Measurements from ENCODE around the gene BMAL2.

Gene BMAL2

GRCh38 chr12:27336282-27336653 lies 3.6 kb downstream of the BMAL2 start:
- Histone ChIP-seq H3K4me1 (peaks cover 0 to 32% (median 11%) of the 10 kb centered on the region in 4 donors), H3K27me3 (no peaks in the 10 kb centered on the region), H3K4me3 (no peak overlapping the region), H3K9me3 (no peaks in the 10 kb centered on the region), H3K27ac (no peak overlapping the region), H3K36me3 (no peaks in the 10 kb centered on the region)
- intact Hi-C loops (cut with DNase I; ENCODE audit: low total_unique reads) = no loop called here
- no peak for DNase-seq
- TF ChIP-seq, protein P1, sequence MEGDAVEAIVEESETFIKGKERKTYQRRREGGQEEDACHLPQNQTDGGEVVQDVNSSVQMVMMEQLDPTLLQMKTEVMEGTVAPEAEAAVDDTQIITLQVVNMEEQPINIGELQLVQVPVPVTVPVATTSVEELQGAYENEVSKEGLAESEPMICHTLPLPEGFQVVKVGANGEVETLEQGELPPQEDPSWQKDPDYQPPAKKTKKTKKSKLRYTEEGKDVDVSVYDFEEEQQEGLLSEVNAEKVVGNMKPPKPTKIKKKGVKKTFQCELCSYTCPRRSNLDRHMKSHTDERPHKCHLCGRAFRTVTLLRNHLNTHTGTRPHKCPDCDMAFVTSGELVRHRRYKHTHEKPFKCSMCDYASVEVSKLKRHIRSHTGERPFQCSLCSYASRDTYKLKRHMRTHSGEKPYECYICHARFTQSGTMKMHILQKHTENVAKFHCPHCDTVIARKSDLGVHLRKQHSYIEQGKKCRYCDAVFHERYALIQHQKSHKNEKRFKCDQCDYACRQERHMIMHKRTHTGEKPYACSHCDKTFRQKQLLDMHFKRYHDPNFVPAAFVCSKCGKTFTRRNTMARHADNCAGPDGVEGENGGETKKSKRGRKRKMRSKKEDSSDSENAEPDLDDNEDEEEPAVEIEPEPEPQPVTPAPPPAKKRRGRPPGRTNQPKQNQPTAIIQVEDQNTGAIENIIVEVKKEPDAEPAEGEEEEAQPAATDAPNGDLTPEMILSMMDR (IDR thresholded peaks at IDR 0.05) = no peak

- Histone ChIP-seq H3K27ac (no peak overlapping the region), H3K36me3 (no peaks in the 10 kb centered on the region), H3K27me3 (no peaks in the 10 kb centered on the region), H3K4me1 (peaks cover 0 to 22% (median 2%) of the 10 kb centered on the region in 4 donors), H3K4me3 (no peak overlapping the region), H3K9me3 (no peaks in the 10 kb centered on the region)
- TF ChIP-seq, protein P1 (IDR thresholded peaks at IDR 0.05) = no peak
- intact Hi-C loops (cut with DNase I; ENCODE audit: low total_unique reads) = no loop called here
- no peak for DNase-seq
Observed at GRCh38 chr12:27337376-27337775, 4.7 kb downstream of the BMAL2 start.

- Histone ChIP-seq H3K4me1 (peaks cover 0 to 18% (median 0%) of the 10 kb centered on the region in 4 donors), H3K27ac (no peak overlapping the region), H3K9me3 (no peaks in the 10 kb centered on the region), H3K4me3 (no peak overlapping the region), H3K27me3 (no peaks in the 10 kb centered on the region), H3K36me3 (no peaks in the 10 kb centered on the region)
- no peak for DNase-seq
- TF ChIP-seq, protein P1 (IDR thresholded peaks at IDR 0.05) = no peak
- intact Hi-C loops (cut with DNase I; ENCODE audit: low total_unique reads) = no loop called here
Observed at GRCh38 chr12:27338473-27338872, 5.8 kb downstream of the BMAL2 start.

DNA sequence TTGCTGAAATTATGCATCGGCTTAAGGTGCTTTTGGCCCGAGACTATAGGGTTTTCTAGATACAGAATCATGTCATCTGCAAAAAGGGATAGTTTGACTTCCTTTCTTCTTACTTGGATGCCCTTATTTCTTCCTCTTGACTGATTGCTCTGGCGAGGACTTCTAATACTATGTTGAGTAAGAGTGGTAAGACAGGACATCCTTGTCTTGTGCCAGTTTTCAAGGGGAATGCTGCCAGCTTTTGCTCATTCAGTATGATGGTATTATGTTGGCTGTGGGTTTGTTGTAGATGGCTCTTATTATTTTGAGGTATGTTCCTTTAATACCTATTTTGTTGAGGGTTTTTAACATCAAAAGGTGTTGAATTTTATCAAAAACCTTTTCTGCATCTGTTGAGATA lies 8.3 kb downstream of the BMAL2 start:
- no peaks in the 10 kb centered on the region for H3K36me3 ChIP-seq
- H3K4me1 ChIP-seq = no peaks in the 10 kb centered on the region
- no peak for DNase-seq
- no peaks in the 10 kb centered on the region for H3K9me3 ChIP-seq
- TF ChIP-seq, protein P1 (IDR thresholded peaks at IDR 0.05) = no peak
- H3K27me3 ChIP-seq = no peaks in the 10 kb centered on the region
- no peak overlapping the region for H3K4me3 ChIP-seq
- H3K27ac ChIP-seq = no peak overlapping the region
- intact Hi-C loops (cut with DNase I; ENCODE audit: low total_unique reads) = loop anchor here (10.0 kb wide), 1 partner anchor 1516 kb away; no protein-coding TSS in a partner anchor

DNA sequence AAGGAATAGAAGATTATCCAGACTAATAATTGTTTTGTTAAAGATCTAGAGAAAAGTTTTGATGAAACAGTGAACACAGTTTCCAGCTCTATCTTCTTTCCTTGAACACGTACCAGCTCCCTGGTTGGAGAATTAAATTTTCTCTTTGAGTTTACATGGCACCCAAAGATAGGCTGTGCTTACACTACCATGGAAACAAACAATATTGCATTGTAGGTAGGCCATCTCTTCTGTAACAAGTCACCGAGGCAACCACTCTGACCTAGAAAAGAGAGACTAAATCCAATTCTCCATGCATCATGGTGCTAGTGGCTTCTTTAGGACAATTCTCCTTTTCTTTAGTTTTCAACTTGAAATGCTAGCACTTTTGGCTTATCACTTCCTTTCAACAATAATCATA lies 9.9 kb downstream of the BMAL2 start:
- Histone ChIP-seq H3K27ac (no peak overlapping the region), H3K27me3 (no peaks in the 10 kb centered on the region)
- no peak for DNase-seq

More for the DNA sequence above, 9.9 kb downstream of the BMAL2 start:
- no peaks in the 10 kb centered on the region for H3K9me3 ChIP-seq
- H3K4me3 ChIP-seq = no peak overlapping the region
- H3K36me3 ChIP-seq = no peaks in the 10 kb centered on the region
- intact Hi-C loops (cut with DNase I; ENCODE audit: low total_unique reads) = loop anchor here (10.0 kb wide), 1 partner anchor 1518 kb away; no protein-coding TSS in a partner anchor
- H3K4me1 ChIP-seq = no peaks in the 10 kb centered on the region
- TF ChIP-seq, protein P1 (IDR thresholded peaks at IDR 0.05) = no peak
